T-helper 9 cell (primary cell): Measurements from ENCODE around the gene RARRES1.
A peak's percentile ranks its signal among the peaks of the same experiment; 100 is the strongest.

Experiments used
- DNase-seq: peaks from one replicate; pipeline ENCODE4 v3.0.0-alpha.2; 2020

RARRES1 gene

GRCh38 chr3:158683230-158683962 is 48.9 kb downstream of the RARRES1 start:
- no peak for DNase-seq

- DNase-seq, result no peak
Observed at GRCh38 chr3:158680861-158681260, 51.4 kb downstream of the RARRES1 start.

GRCh38 chr3:158679547-158680000 is 52.7 kb downstream of the RARRES1 start:
- DNase-seq, result no peak

- no peak for DNase-seq
Observed at GRCh38 chr3:158678687-158679086, 53.6 kb downstream of the RARRES1 start.

- DNase-seq, result peak; percentile 74
Observed at GRCh38 chr3:158672215-158673176, 59.8 kb downstream of the RARRES1 start, which contains the start of gene LXN. Gene LXN, minus strand, starts transcription at chr3:158672648. Its CDS starts 170 bp downstream, at chr3:158672478.

GRCh38 chr3:158671821-158672214 is 60.4 kb downstream of the RARRES1 start:
- DNase-seq, result no peak

- DNase-seq, result no peak
Observed at GRCh38 chr3:158668506-158668905, 63.8 kb downstream of the RARRES1 start.

GRCh38 chr3:158666416-158666815 is 65.8 kb downstream of the RARRES1 start:
- no peak for DNase-seq

GRCh38 chr3:158663832-158664231 is 68.4 kb downstream of the RARRES1 start:
- no peak for DNase-seq

- no peak for DNase-seq
Observed at GRCh38 chr3:158663246-158663645, 69.0 kb downstream of the RARRES1 start.

GRCh38 chr3:158660711-158661110 is 71.5 kb downstream of the RARRES1 start:
- DNase-seq, result no peak

- peak; percentile 26 for DNase-seq
Observed at GRCh38 chr3:158659454-158660237, 72.6 kb downstream of the RARRES1 start.

GRCh38 chr3:158658889-158659288 is 73.4 kb downstream of the RARRES1 start:
- no peak for DNase-seq

GRCh38 chr3:158652463-158652862 is 79.8 kb downstream of the RARRES1 start:
- no peak for DNase-seq

- DNase-seq, result no peak
Observed at GRCh38 chr3:158651192-158651591, 81.1 kb downstream of the RARRES1 start.

- no peak for DNase-seq
Observed at GRCh38 chr3:158649791-158650190, 82.5 kb downstream of the RARRES1 start.
